Right lobe of liver (tissue), 4 donors: ENCODE data around the gene FOXP1.

Experiments
- CTCF ChIP-seq, 4 donors: fragments of 200-600 bp in 3 of 4; fragments of 450-650 bp in 1 of 4; IDR thresholded peaks; one replicate each; pipeline versions ENCODE4 v1.5.1 to v1.8.0; 2016 to 2022; ENCODE audit warnings: antibody characterized with exemption in 4 of 4, mild to moderate bottlenecking in 2 of 4
- POLR2A ChIP-seq: fragments of 450-650 bp; IDR thresholded peaks from one replicate; pipeline ENCODE4 v1.6.1; 2017; ENCODE audit warnings: antibody characterized with exemption, mild to moderate bottlenecking
- donor health status: DM: no; HTN: no; CAD: no.
- donor health status: DM: no; HTN: no; CAD: no.
- donor health status: DM: no; HTN: yes; CAD: no.

GRCh38 chr3:71127052-71127831, 456.3 kb downstream of the FOXP1 start:
- TF ChIP-seq CTCF (IDR thresholded peaks at IDR 0.05), result no peak
- no peak for TF ChIP-seq POLR2A
